B cell (primary cell): ENCODE data around the gene IKBKE. TPM values are rescaled to one million over a fixed set of nuclear protein-coding genes. Genes with fewer than 3 reads are reported as not detected.

Experiments used
- ATAC-seq: fragments of 200-7000 bp; cut with Tn5 transposase; one replicate; pipeline ENCODE4 v1.10.0; 2021; ENCODE audit warnings: low read depth, mild to moderate bottlenecking, moderate number of reproducible peaks, moderate library complexity
- CTCF ChIA-PET: fragments of 350-600 bp; sonication (Branson Sonifier 250); formaldehyde crosslinking; loops from one replicate; lab custom pipeline; 2021; ENCODE audit warnings: antibody characterized with exemption, inconsistent platforms; lab: Charles Lee
- POLR2A ChIA-PET: fragments of 350-600 bp; sonication (Branson Sonifier 250); formaldehyde crosslinking; loops from one replicate; lab custom pipeline; 2021; ENCODE audit warnings: antibody characterized with exemption; lab: Charles Lee
- DNase-seq: peaks from one replicate; pipeline ENCODE4 v3.0.0; 2013
- H2AFZ ChIP-seq: 2 replicates; pipeline ENCODE4 v1.6.1; 2012; ENCODE audit warnings: mild to moderate bottlenecking, low read depth, low read length; ENCODE audit not compliant: insufficient read depth, poor library complexity, severe bottlenecking
- H3K27ac ChIP-seq, 2 donors: 1 replicate in 1 of 2; 2 replicates in 1 of 2; pipeline ENCODE4 v1.5.1; 2012 to 2013; ENCODE audit warnings: low read length in 2 of 2, mild to moderate bottlenecking in 2 of 2, moderate library complexity in 1 of 2
- H3K27me3 ChIP-seq, 4 experiments: fragments of 200-600 bp in 1 of 4; sonication (generic) in 1 of 4; replicated peaks in 1 of 4; 1 replicate in 2 of 4; 2 replicates in 2 of 4; pipeline versions ENCODE4 v1.6.1 to v1.7.0; 2013 to 2016; ENCODE audit warnings: low read length in 3 of 4, mild to moderate bottlenecking in 2 of 4, mixed read lengths in 1 of 4, moderate library complexity in 1 of 4; ENCODE audit not compliant: insufficient read depth in 4 of 4, control insufficient read depth in 3 of 4; ENCODE audit errors: control extremely low read depth in 1 of 4
- H3K36me3 ChIP-seq, 2 experiments: replicated peaks in 1 of 2; 1 replicate in 1 of 2; 2 replicates in 1 of 2; pipeline versions ENCODE4 v1.6.1 to v1.7.1; 2013; ENCODE audit warnings: low read length in 1 of 2; ENCODE audit not compliant: insufficient read depth in 2 of 2, control insufficient read depth in 1 of 2; ENCODE audit errors: control extremely low read depth in 1 of 2, extremely low read depth in 1 of 2
- H3K4me1 ChIP-seq, 2 donors: fragments of 200-600 bp in 1 of 2; sonication (generic) in 1 of 2; 1 replicate in 1 of 2; 2 replicates in 1 of 2; pipeline versions ENCODE4 v1.5.1 to v1.6.1; 2013 to 2017; ENCODE audit warnings: low read length in 2 of 2; ENCODE audit not compliant: control insufficient read depth in 2 of 2, insufficient read depth in 2 of 2
- H3K4me2 ChIP-seq: replicated peaks from 2 replicates; pipeline ENCODE3; 2012; ENCODE audit warnings: mild to moderate bottlenecking, low read depth, low read length; ENCODE audit not compliant: poor library complexity, severe bottlenecking
- H3K4me3 ChIP-seq, 5 experiments: fragments of 200-600 bp in 1 of 5; sonication (generic) in 1 of 5; 1 replicate in 3 of 5; 2 replicates in 2 of 5; pipeline versions ENCODE4 v1.5.1 to v1.7.0; 2011 to 2016; ENCODE audit warnings: low read length in 4 of 5, mild to moderate bottlenecking in 4 of 5, low read depth in 2 of 5, control low read depth in 1 of 5, moderate library complexity in 1 of 5; ENCODE audit not compliant: insufficient read depth in 1 of 5; ENCODE audit errors: control extremely low read depth in 1 of 5, extremely low read depth in 1 of 5
- H3K79me2 ChIP-seq: fragments of 200-600 bp; sonication (generic); one replicate; pipeline ENCODE4 v1.6.0; 2016; ENCODE audit warnings: low read length; ENCODE audit not compliant: control insufficient read depth, insufficient read depth
- H3K9ac ChIP-seq: fragments of 200-600 bp; sonication (generic); 2 replicates; pipeline ENCODE4 v1.6.1; 2017; ENCODE audit warnings: mild to moderate bottlenecking, low read length, moderate library complexity
- H3K9me3 ChIP-seq, 3 donors: one replicate each; pipeline versions ENCODE4 v1.6.1 to v1.7.1; 2013; ENCODE audit warnings: low read length in 2 of 3; ENCODE audit not compliant: control insufficient read depth in 2 of 3, insufficient read depth in 1 of 3; ENCODE audit errors: control extremely low read depth in 1 of 3
- H4K20me1 ChIP-seq: 2 replicates; pipeline ENCODE4 v1.6.0; 2012; ENCODE audit warnings: mild to moderate bottlenecking, low read length; ENCODE audit not compliant: insufficient read depth, control insufficient read depth, poor library complexity, severe bottlenecking
- H3K27ac Mint-ChIP-seq: one replicate; pipeline ENCODE4 v1.8.0; 2021; ENCODE audit warnings: mixed read lengths
- H3K27me3 Mint-ChIP-seq: one replicate; pipeline ENCODE4 v1.8.0; 2021; ENCODE audit warnings: mixed read lengths
- H3K4me1 Mint-ChIP-seq: one replicate; pipeline ENCODE4 v1.8.0; 2021; ENCODE audit warnings: mixed read lengths
- H3K4me3 Mint-ChIP-seq: one replicate; pipeline ENCODE4 v1.8.0; 2021; ENCODE audit warnings: mixed read lengths
- H3K9me3 Mint-ChIP-seq: one replicate; pipeline ENCODE4 v1.8.0; 2022; ENCODE audit warnings: mixed read lengths; ENCODE audit not compliant: insufficient read depth
- EZH2 ChIP-seq: IDR thresholded peaks from 2 replicates; pipeline ENCODE4 v1.6.1; 2012; ENCODE audit warnings: borderline replicate concordance, low read depth, mild to moderate bottlenecking, moderate library complexity, low read length; ENCODE audit not compliant: insufficient read depth, poor library complexity, severe bottlenecking
- WGBS: methylation state at CpG from one replicate; pipeline ENCODE4 v1.1.5; 2013; ENCODE audit warnings: missing lambda C conversion rate; ENCODE audit not compliant: insufficient coverage; 5-methylcytosine and 5-hydroxymethylcytosine counted together
- intact Hi-C: fragments of 100-400 bp; cut with micrococcal nuclease; formaldehyde crosslinking; loops from one replicate; pipeline ENCODE4 v1.10.0; 2022
- polyA plus RNA-seq: library from polyadenylated mRNA; depleted of rRNA; stranded (reverse); fragments of >200 nt; gene quantifications from 2 replicates; pipeline ENCODE4 v1.2.3, GENCODE V29; 2012
- total RNA-seq, 2 donors: library from RNA; stranded (reverse); fragments of 120-200 nt in 1 of 2; gene quantifications; 1 replicate in 1 of 2; 2 replicates in 1 of 2; pipeline versions ENCODE4 v1.2.3 to v1.2.4, GENCODE V29; 2013 to 2022
- TF ChIP-seq, protein P1 (sequence below): fragments of 200-600 bp; IDR thresholded peaks from one replicate; pipeline ENCODE4 v1.8.0; 2022; ENCODE audit warnings: antibody characterized with exemption, mild to moderate bottlenecking

IKBKE gene
- total and polyA plus RNA-seq, 2 donors (not counting 1 experiment from before 2014, with no cell fraction given) = 40.8 to 55.4 TPM

DNA sequence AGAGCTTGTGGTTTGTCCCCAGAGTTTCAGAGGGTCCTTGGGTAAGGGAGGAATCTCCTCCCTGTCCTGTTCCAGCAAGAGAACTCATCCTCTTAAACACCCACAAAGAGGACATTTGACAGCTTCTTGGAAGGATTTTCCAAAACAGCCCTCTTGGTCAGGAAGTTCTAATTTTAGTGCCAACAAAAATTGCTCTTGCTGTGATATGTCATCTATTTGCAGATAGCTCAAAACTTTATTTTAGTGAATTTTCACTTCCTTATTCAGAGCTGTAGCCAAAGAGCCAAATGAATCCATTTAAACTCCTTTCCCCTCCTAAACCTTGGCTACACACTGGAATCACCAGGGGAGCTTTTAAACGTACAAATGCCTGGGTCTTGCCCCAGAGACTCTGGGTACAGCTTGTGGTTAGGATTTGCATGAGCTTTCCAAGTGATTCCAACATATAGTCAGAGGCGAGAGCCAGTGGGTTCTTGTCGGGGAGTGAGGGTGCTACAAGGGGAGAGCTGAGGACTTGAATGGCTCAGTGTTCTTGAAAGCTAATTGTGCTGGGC lies 25.3 kb downstream of the IKBKE start:
- DNase-seq = peak; percentile 40
- Histone ChIP-seq H3K79me2 (no peaks in the 10 kb centered on the region), H2AFZ (no peak overlapping the region), H3K27me3 (no peaks in the 10 kb centered on the region), H3K27ac (peak overlapping the region in 1 of 2 donors; percentile 67), H3K4me3 (no peak overlapping the region), H3K9ac (no peak overlapping the region), H3K9me3 (no peaks in the 10 kb centered on the region), H3K36me3 (peaks cover 0 to 39% of the 10 kb centered on the region in 2 experiments), H4K20me1 (peaks cover 13% of the 10 kb centered on the region), H3K4me1 (peaks cover 32 to 37% of the 10 kb centered on the region in 2 donors), H3K4me2 (peak overlapping the region; percentile 43)
- TF ChIP-seq, protein P1, sequence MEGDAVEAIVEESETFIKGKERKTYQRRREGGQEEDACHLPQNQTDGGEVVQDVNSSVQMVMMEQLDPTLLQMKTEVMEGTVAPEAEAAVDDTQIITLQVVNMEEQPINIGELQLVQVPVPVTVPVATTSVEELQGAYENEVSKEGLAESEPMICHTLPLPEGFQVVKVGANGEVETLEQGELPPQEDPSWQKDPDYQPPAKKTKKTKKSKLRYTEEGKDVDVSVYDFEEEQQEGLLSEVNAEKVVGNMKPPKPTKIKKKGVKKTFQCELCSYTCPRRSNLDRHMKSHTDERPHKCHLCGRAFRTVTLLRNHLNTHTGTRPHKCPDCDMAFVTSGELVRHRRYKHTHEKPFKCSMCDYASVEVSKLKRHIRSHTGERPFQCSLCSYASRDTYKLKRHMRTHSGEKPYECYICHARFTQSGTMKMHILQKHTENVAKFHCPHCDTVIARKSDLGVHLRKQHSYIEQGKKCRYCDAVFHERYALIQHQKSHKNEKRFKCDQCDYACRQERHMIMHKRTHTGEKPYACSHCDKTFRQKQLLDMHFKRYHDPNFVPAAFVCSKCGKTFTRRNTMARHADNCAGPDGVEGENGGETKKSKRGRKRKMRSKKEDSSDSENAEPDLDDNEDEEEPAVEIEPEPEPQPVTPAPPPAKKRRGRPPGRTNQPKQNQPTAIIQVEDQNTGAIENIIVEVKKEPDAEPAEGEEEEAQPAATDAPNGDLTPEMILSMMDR = no peak
- no peak for TF ChIP-seq EZH2
- ATAC-seq = peak; percentile 32
- Mint-ChIP-seq H3K4me3 (peak overlapping the region; percentile 68), H3K27me3 (no peaks in the 10 kb centered on the region), H3K9me3 (no peaks in the 10 kb centered on the region), H3K27ac (peak overlapping the region; percentile 83), H3K4me1 (peaks cover 43% of the 10 kb centered on the region)
- ChIA-PET POLR2A (interaction anchor here (1.1 kb wide), 1 partner anchor 12 kb away, joined by 4 read pairs; the partner anchor contains the start of gene RASSF5), CTCF (interaction anchor here (0.9 to 4.7 kb wide), 17 partner anchors 8 to 486 kb away, joined by 3 to 32 read pairs (median 4); partner anchors contain the start of gene RASSF5)
- 13% methylated on average over 3 of the region's 3 CpGs for WGBS
- intact Hi-C loops = loop anchor here (5.0 to 10.0 kb wide), 2 partner anchors 67 to 489 kb away; no protein-coding TSS in a partner anchor
